K562 (cell line): ENCODE data around the gene GUK1. TPM values are rescaled to one million over a fixed set of nuclear protein-coding genes. Genes with fewer than 3 reads are reported as not detected.

Experiments
- EP400 ChIP-seq: fragments of 450-650 bp; IDR thresholded peaks from 2 replicates; pipeline ENCODE4 v1.6.1; 2017; ENCODE audit warnings: antibody characterized with exemption, mild to moderate bottlenecking, moderate library complexity
- GTF3C2 ChIP-seq: IDR thresholded peaks from 3 replicates; pipeline ENCODE4 v1.6.1; 2011; ENCODE audit warnings: borderline replicate concordance, mild to moderate bottlenecking, moderate library complexity; ENCODE audit not compliant: insufficient read length; ENCODE audit errors: extremely low read depth
- ID3 ChIP-seq, 2 experiments: fragments of 250-450 bp in 1 of 2; fragments of 450-650 bp in 1 of 2; sonication (Bioruptor Pico) in 1 of 2; IDR thresholded peaks; 2 replicates each; pipeline versions ENCODE4 v1.6.1 to v1.8.0; 2016 to 2021; ENCODE audit warnings: mild to moderate bottlenecking in 2 of 2, moderate library complexity in 2 of 2, missing compliant biosample characterization in 1 of 2, missing genetic modification characterization in 1 of 2
- MTA2 ChIP-seq: fragments of 450-650 bp; IDR thresholded peaks from 2 replicates; pipeline ENCODE4 v1.6.1; 2016; ENCODE audit warnings: low read depth
- MXD1 ChIP-seq: fragments of 250-450 bp; sonication (Bioruptor Pico); IDR thresholded peaks from 2 replicates; pipeline ENCODE4 v1.8.0; 2021; ENCODE audit warnings: borderline replicate concordance, mild to moderate bottlenecking, moderate library complexity; ENCODE audit not compliant: poor library complexity, severe bottlenecking
- RNF219 ChIP-seq: fragments of 250-450 bp; sonication (Bioruptor Pico); IDR thresholded peaks from 2 replicates; pipeline ENCODE4 v1.5.0; 2022; ENCODE audit warnings: mild to moderate bottlenecking
- ZBTB40 ChIP-seq, 2 experiments: fragments of 450-650 bp in 1 of 2; sonication (generic) in 1 of 2; formaldehyde crosslinking in 1 of 2; IDR thresholded peaks; 2 replicates each; pipeline versions ENCODE4 v1.7.1 to v1.9.0; 2016 to 2022; ENCODE audit warnings: inconsistent platforms in 1 of 2, mild to moderate bottlenecking in 1 of 2, missing genetic modification reagents in 1 of 2
- ZNF124 ChIP-seq: sonication (generic); formaldehyde crosslinking; IDR thresholded peaks from 2 replicates; pipeline ENCODE4 v1.8.1; 2022; ENCODE audit warnings: missing genetic modification reagents
- polyA plus RNA-seq, 8 experiments: library from polyadenylated mRNA; depleted of rRNA in 4 of 8; stranded (reverse) in 5 of 8; unstranded in 3 of 8; fragments of >200 nt; fragmentation: Nextera tagmentation in 2 of 8; fragmentation: Illumina TruSeq in 1 of 8; extraction: Ambion mirVana in 2 of 8; extraction: Trizol in 1 of 8; gene quantifications; 2 replicates each; pipeline versions ENCODE4 v1.2.1 to v1.2.3, GENCODE V29; 2011 to 2014; ENCODE audit warnings: inconsistent platforms in 1 of 8, missing spikeins in 1 of 8
- total RNA-seq, 7 experiments: library from RNA; depleted of rRNA in 6 of 7; stranded (reverse); fragments of >200 nt in 6 of 7; fragmentation: Illumina TruSeq in 2 of 7; extraction: Trizol in 2 of 7; gene quantifications; 2 replicates each; pipeline versions ENCODE4 v1.2.1 to v1.2.3, GENCODE V29; 2011 to 2021; ENCODE audit warnings: low replicate concordance in 1 of 7

The GUK1 gene
- total and polyA plus RNA-seq, 9 of the 15 experiments (the other 6 are each of a cell fraction or from before 2014, with no cell fraction given), result 7.0 to 331 (median 132) TPM

- TF ChIP-seq ZBTB40 (IDR thresholded peaks at IDR 0.05), result 0 out of 2 replicates have a peak, but pooled peaks have one; percentile 43
- no peak for TF ChIP-seq ZBTB40 (CRISPR knock-in tag; IDR thresholded peaks at IDR 0.05)
- TF ChIP-seq RNF219 (CRISPR knock-in tag), result no peak
- no peak for TF ChIP-seq MXD1
- TF ChIP-seq ZNF124 (CRISPR knock-in tag), result no peak
- TF ChIP-seq ID3 (CRISPR knock-in tag; IDR thresholded peaks at IDR 0.05), result no peak
- TF ChIP-seq ID3 (tag; IDR thresholded peaks at IDR 0.05), result peak; percentile 88
- TF ChIP-seq GTF3C2, result no peak
- peak; percentile 25; the same call in 1 of the 2 replicates for TF ChIP-seq EP400
- TF ChIP-seq MTA2, result peak; percentile 55; the same call in 1 of the 2 replicates
These were observed 24.7 kb downstream of the GUK1 start (continued) for GRCh38 chr1:228164561-228165371.
